HCT116 (cell line): ENCODE data around the gene CUZD1. TPM values are rescaled to one million over a fixed set of nuclear protein-coding genes. Genes with fewer than 3 reads are reported as not detected.

Experiments used
- ATAC-seq: fragments of 200-7000 bp; cut with Tn5 transposase; 2 replicates; pipeline ENCODE4 v1.9.1; 2020; ENCODE audit warnings: mild to moderate bottlenecking, moderate library complexity
- BruUV-seq: library from RNA; stranded (reverse); fragments of 400-500 nt; replicated peaks from 2 replicates; lab custom pipeline; 2021; lab: Mats Ljungman, UMichigan
- CTCF ChIA-PET: fragments of 300-600 bp; sonication (Branson Sonifier 250); formaldehyde crosslinking; loops from one replicate; lab custom pipeline; 2021; ENCODE audit warnings: antibody characterized with exemption; lab: Charles Lee
- POLR2A ChIA-PET: fragments of 300-600, 350-600 bp; sonication (Branson Sonifier 250); formaldehyde crosslinking; loops from one replicate; lab custom pipeline; 2021; ENCODE audit warnings: antibody characterized with exemption; lab: Charles Lee
- RAD21 ChIA-PET, 2 experiments: fragments of 300-600 bp; sonication (Branson Sonifier 250); formaldehyde crosslinking; loops; one replicate each; lab custom pipeline; 2023; ENCODE audit warnings: low total read pairs in 2 of 2; ENCODE audit not compliant: uncharacterized antibody in 2 of 2, unreplicated experiment in 2 of 2, low non-redundant PET in 1 of 2; lab: Charles Lee
- DNase-seq: peaks from one replicate; pipeline ENCODE4 v3.0.0-alpha.2; 2010; ENCODE audit warnings: low read depth, low spot score
- H2AFZ ChIP-seq: fragments of 200-600 bp; shearing (Covaris generic), sonication (generic); 2 replicates; pipeline ENCODE4 v1.6.1; 2017; ENCODE audit warnings: low read depth, mixed run types, mixed read lengths, antibody characterized with exemption, low read length; ENCODE audit not compliant: poor library complexity, severe bottlenecking
- H3K27ac ChIP-seq: 2 replicates; pipeline ENCODE4 v1.5.1; 2012; ENCODE audit warnings: low read depth, low read length
- H3K27me3 ChIP-seq: fragments of 200-600 bp; sonication (generic); 2 replicates; pipeline ENCODE4 v1.6.1; 2016; ENCODE audit warnings: mixed run types, low read length, mixed read lengths; ENCODE audit not compliant: insufficient read depth
- H3K36me3 ChIP-seq, 2 experiments: fragments of 200-500 bp in 1 of 2; fragments of 200-600 bp in 1 of 2; sonication (Bioruptor generic) in 1 of 2; sonication (generic) in 1 of 2; 2 replicates each; pipeline versions ENCODE4 v1.5.1 to v1.6.1; 2014 to 2016; ENCODE audit warnings: low read length in 2 of 2, inconsistent platforms in 1 of 2, mixed read lengths in 1 of 2, mixed run types in 1 of 2; ENCODE audit not compliant: insufficient read depth in 2 of 2, control insufficient read depth in 1 of 2
- H3K4me1 ChIP-seq, 2 experiments: fragments of 200-600 bp in 1 of 2; sonication (generic) in 1 of 2; 2 replicates each; pipeline versions ENCODE4 v1.5.1 to v1.6.1; 2012 to 2017; ENCODE audit warnings: low read length in 2 of 2, inconsistent platforms in 1 of 2, mild to moderate bottlenecking in 1 of 2, mixed read lengths in 1 of 2, mixed run types in 1 of 2, moderate library complexity in 1 of 2; ENCODE audit not compliant: insufficient read depth in 2 of 2, control insufficient read depth in 1 of 2
- H3K4me2 ChIP-seq: fragments of 200-600 bp; sonication (generic); 2 replicates; pipeline ENCODE4 v1.6.1; 2017; ENCODE audit warnings: mixed run types, low read length, mixed read lengths
- H3K4me3 ChIP-seq, 2 experiments: fragments of 200-600 bp in 1 of 2; sonication (generic) in 1 of 2; replicated peaks in 1 of 2; 2 replicates each; pipeline ENCODE4 v1.5.1; 2011 to 2016; ENCODE audit warnings: low read length in 2 of 2, control low read depth in 1 of 2, low read depth in 1 of 2, mild to moderate bottlenecking in 1 of 2, mixed read lengths in 1 of 2, mixed run types in 1 of 2
- H3K79me2 ChIP-seq: fragments of 200-600 bp; sonication (generic); 2 replicates; pipeline ENCODE4 v1.6.1; 2017; ENCODE audit warnings: mild to moderate bottlenecking, mixed run types, low read length, moderate library complexity, mixed read lengths; ENCODE audit not compliant: insufficient read depth
- H3K9ac ChIP-seq: fragments of 200-600 bp; sonication (generic); 2 replicates; pipeline ENCODE4 v1.6.1; 2016; ENCODE audit warnings: low read length, mixed read lengths
- H3K9me2 ChIP-seq: fragments of 200-600 bp; sonication (generic), shearing (Covaris generic); 2 replicates; pipeline ENCODE4 v1.6.1; 2017; ENCODE audit warnings: mixed run types, mild to moderate bottlenecking, moderate library complexity; ENCODE audit not compliant: insufficient read depth
- H3K9me3 ChIP-seq, 2 experiments: fragments of 200-500 bp in 1 of 2; fragments of 200-600 bp in 1 of 2; sonication (Bioruptor generic) in 1 of 2; sonication (generic) in 1 of 2; 2 replicates each; pipeline ENCODE4 v1.6.1; 2014 to 2017; ENCODE audit warnings: low read length in 2 of 2, mixed read lengths in 2 of 2, inconsistent platforms in 1 of 2, low read depth in 1 of 2, mild to moderate bottlenecking in 1 of 2, mixed run types in 1 of 2, moderate library complexity in 1 of 2; ENCODE audit not compliant: control insufficient read depth in 1 of 2, insufficient read depth in 1 of 2
- H4K20me1 ChIP-seq: fragments of 200-600 bp; sonication (generic), shearing (Covaris generic); 2 replicates; pipeline ENCODE4 v1.6.1; 2017; ENCODE audit warnings: mixed run types, mild to moderate bottlenecking, moderate library complexity; ENCODE audit not compliant: insufficient read depth
- CBX3 ChIP-seq: IDR thresholded peaks from 2 replicates; pipeline ENCODE4 v1.6.1; 2012; ENCODE audit warnings: low read depth
- CEBPB ChIP-seq: IDR thresholded peaks from 2 replicates; pipeline ENCODE4 v1.6.1; 2012; ENCODE audit warnings: low read depth
- EGR1 ChIP-seq: IDR thresholded peaks from 2 replicates; pipeline ENCODE4 v1.6.1; 2012; ENCODE audit warnings: low read depth
- EZH2 ChIP-seq: fragments of 200-600 bp; sonication (generic); IDR thresholded peaks from 2 replicates; pipeline ENCODE4 v1.6.1; 2017; ENCODE audit warnings: antibody characterized with exemption, mixed run types
- FOSL1 ChIP-seq: IDR thresholded peaks from 2 replicates; pipeline ENCODE4 v1.6.1; 2012; ENCODE audit warnings: low read depth
- JUND ChIP-seq: IDR thresholded peaks from 2 replicates; pipeline ENCODE4 v1.6.1; 2012
- POLR2AphosphoS5 ChIP-seq: IDR thresholded peaks from 2 replicates; pipeline ENCODE4 v1.6.1; 2011; ENCODE audit warnings: mild to moderate bottlenecking, low read depth, low read length, moderate library complexity
- RAD21 ChIP-seq: IDR thresholded peaks from 2 replicates; pipeline ENCODE4 v1.6.1; 2012; ENCODE audit warnings: low read depth, mild to moderate bottlenecking
- SIN3A ChIP-seq: IDR thresholded peaks from 2 replicates; pipeline ENCODE4 v1.6.1; 2012; ENCODE audit warnings: low read depth
- SRF ChIP-seq: IDR thresholded peaks from 2 replicates; pipeline ENCODE4 v1.6.1; 2012; ENCODE audit warnings: low read depth
- TCF7L2 ChIP-seq: IDR thresholded peaks from 2 replicates; pipeline ENCODE4 v1.7.0; 2011; ENCODE audit warnings: borderline replicate concordance, inconsistent platforms; ENCODE audit not compliant: insufficient read depth, insufficient read length; ENCODE audit errors: extremely low read depth
- YY1 ChIP-seq: IDR thresholded peaks from 2 replicates; pipeline ENCODE4 v1.6.1; 2011; ENCODE audit warnings: low read length, low read depth, moderate library complexity, mild to moderate bottlenecking; ENCODE audit not compliant: insufficient replicate concordance; ENCODE audit errors: extremely low read depth
- ZFX ChIP-seq: fragments of 450-650 bp; IDR thresholded peaks from 2 replicates; pipeline ENCODE4 v1.6.1; 2017
- ZNF274 ChIP-seq: fragments of 200-500 bp; sonication (Bioruptor generic); IDR thresholded peaks from 2 replicates; pipeline ENCODE4 v1.6.1; 2014; ENCODE audit warnings: mild to moderate bottlenecking, low read depth, low read length, inconsistent platforms
- intact Hi-C: fragments of 100-400 bp; cut with micrococcal nuclease; formaldehyde crosslinking; loops from 2 replicates; pipeline ENCODE4 v1.10.0; 2022
- total RNA-seq: library from RNA; stranded (reverse); gene quantifications from one replicate; pipeline ENCODE4 v1.2.1, GENCODE V29; 2021; ENCODE audit not compliant: unreplicated experiment
- TF ChIP-seq, protein P1 (sequence below), 3 experiments: fragments of 200-600 bp in 1 of 3; sonication (generic) in 1 of 3; IDR thresholded peaks in 2 of 3; conservative IDR thresholded peaks in 1 of 3; 2 replicates each; pipeline ENCODE4 v1.5.1; 2012 to 2017; ENCODE audit warnings: low read depth in 2 of 3, low read length in 2 of 3, antibody characterized with exemption in 1 of 3, borderline replicate concordance in 1 of 3, control low read depth in 1 of 3, mild to moderate bottlenecking in 1 of 3, mixed read lengths in 1 of 3, mixed run types in 1 of 3, moderate library complexity in 1 of 3; ENCODE audit not compliant: insufficient read depth in 1 of 3
- TF ChIP-seq, protein P2 (sequence below): IDR thresholded peaks from 2 replicates; pipeline ENCODE4 v1.6.1; 2012
- TF ChIP-seq, protein P3 (sequence below): IDR thresholded peaks from 2 replicates; pipeline ENCODE4 v1.6.1; 2012; ENCODE audit warnings: low read depth

Gene CUZD1
- total RNA-seq, 1 experiment from 2014 or later, result 1.7 TPM

DNA sequence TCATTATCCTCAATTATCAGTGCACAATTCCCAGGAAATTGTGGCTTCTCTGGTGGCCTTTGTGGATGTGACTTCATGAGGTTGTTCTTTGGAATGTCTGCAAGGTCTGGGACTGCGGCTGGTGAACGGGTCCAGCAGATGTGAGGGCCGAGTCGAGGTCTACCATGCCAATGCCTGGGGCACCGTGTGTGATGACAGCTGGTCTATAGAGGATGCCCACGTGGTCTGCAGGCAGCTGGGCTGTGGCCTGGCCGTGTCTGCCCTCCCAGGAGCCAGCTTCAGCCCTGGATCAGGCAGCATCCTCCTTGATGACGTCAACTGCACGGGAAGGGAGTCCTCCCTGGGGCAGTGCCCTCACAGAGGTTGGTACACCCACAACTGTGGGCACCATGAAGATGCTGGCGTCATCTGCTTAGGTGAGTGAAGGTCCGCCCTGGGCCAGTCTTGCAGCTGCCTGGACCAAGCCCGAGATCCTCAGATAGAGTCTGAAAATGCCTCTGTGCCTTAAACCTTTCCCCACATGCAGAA lies 46.9 kb downstream of the CUZD1 start:
- peak; percentile 32; the same call in 1 of the 2 replicates for ATAC-seq
- Histone ChIP-seq H3K27ac (no peak overlapping the region), H3K79me2 (no peaks in the 10 kb centered on the region), H3K4me2 (no peak overlapping the region), H4K20me1 (no peaks in the 10 kb centered on the region), H3K4me1 (no peaks in the 10 kb centered on the region), H2AFZ (no peak overlapping the region), H3K27me3 (peaks cover 72% of the 10 kb centered on the region), H3K9me3 (no peaks in the 10 kb centered on the region), H3K9ac (no peak overlapping the region), H3K4me3 (no peak overlapping the region), H3K36me3 (no peaks in the 10 kb centered on the region), H3K9me2 (no peaks in the 10 kb centered on the region)
- BruUV-seq, result no TSS peak
- POLR2A ChIA-PET, result no interaction called here
- intact Hi-C loops, result no loop called here
- CTCF ChIA-PET, result no interaction called here
- RAD21 ChIA-PET, result no interaction called here
- DNase-seq, result no peak
- TF ChIP-seq ZNF274, result no peak
- TF ChIP-seq CBX3, result no peak
- no peak for TF ChIP-seq CEBPB
- TF ChIP-seq YY1, result no peak
- no peak for TF ChIP-seq FOSL1
- no peak for TF ChIP-seq TCF7L2
- no peak for TF ChIP-seq POLR2AphosphoS5
- no peak for TF ChIP-seq EGR1
- TF ChIP-seq, protein P1, sequence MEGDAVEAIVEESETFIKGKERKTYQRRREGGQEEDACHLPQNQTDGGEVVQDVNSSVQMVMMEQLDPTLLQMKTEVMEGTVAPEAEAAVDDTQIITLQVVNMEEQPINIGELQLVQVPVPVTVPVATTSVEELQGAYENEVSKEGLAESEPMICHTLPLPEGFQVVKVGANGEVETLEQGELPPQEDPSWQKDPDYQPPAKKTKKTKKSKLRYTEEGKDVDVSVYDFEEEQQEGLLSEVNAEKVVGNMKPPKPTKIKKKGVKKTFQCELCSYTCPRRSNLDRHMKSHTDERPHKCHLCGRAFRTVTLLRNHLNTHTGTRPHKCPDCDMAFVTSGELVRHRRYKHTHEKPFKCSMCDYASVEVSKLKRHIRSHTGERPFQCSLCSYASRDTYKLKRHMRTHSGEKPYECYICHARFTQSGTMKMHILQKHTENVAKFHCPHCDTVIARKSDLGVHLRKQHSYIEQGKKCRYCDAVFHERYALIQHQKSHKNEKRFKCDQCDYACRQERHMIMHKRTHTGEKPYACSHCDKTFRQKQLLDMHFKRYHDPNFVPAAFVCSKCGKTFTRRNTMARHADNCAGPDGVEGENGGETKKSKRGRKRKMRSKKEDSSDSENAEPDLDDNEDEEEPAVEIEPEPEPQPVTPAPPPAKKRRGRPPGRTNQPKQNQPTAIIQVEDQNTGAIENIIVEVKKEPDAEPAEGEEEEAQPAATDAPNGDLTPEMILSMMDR (IDR thresholded peaks at IDR 0.05 in 2 of 3, conservative IDR thresholded peaks at IDR 0.05 in 1 of 3; ENCODE audit: borderline replicate concordance in 1 of 3, insufficient read depth in 1 of 3, low read depth in 2 of 3, low read length in 2 of 3), result no peak
- TF ChIP-seq, protein P2, sequence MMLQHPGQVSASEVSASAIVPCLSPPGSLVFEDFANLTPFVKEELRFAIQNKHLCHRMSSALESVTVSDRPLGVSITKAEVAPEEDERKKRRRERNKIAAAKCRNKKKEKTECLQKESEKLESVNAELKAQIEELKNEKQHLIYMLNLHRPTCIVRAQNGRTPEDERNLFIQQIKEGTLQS, result no peak
- TF ChIP-seq EZH2, result no peak
- no peak for TF ChIP-seq JUND
- TF ChIP-seq, protein P3, sequence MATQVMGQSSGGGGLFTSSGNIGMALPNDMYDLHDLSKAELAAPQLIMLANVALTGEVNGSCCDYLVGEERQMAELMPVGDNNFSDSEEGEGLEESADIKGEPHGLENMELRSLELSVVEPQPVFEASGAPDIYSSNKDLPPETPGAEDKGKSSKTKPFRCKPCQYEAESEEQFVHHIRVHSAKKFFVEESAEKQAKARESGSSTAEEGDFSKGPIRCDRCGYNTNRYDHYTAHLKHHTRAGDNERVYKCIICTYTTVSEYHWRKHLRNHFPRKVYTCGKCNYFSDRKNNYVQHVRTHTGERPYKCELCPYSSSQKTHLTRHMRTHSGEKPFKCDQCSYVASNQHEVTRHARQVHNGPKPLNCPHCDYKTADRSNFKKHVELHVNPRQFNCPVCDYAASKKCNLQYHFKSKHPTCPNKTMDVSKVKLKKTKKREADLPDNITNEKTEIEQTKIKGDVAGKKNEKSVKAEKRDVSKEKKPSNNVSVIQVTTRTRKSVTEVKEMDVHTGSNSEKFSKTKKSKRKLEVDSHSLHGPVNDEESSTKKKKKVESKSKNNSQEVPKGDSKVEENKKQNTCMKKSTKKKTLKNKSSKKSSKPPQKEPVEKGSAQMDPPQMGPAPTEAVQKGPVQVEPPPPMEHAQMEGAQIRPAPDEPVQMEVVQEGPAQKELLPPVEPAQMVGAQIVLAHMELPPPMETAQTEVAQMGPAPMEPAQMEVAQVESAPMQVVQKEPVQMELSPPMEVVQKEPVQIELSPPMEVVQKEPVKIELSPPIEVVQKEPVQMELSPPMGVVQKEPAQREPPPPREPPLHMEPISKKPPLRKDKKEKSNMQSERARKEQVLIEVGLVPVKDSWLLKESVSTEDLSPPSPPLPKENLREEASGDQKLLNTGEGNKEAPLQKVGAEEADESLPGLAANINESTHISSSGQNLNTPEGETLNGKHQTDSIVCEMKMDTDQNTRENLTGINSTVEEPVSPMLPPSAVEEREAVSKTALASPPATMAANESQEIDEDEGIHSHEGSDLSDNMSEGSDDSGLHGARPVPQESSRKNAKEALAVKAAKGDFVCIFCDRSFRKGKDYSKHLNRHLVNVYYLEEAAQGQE, result no peak
- no peak for TF ChIP-seq SRF
- no peak for TF ChIP-seq RAD21
- no peak for TF ChIP-seq SIN3A
- no peak for TF ChIP-seq ZFX
